Right lobe of liver (tissue), 6 donors: ENCODE data around the gene ZNF451. TPM values are rescaled to one million over a fixed set of nuclear protein-coding genes. Genes with fewer than 3 reads are reported as not detected.
A peak's percentile ranks its signal among the peaks of the same experiment; 100 is the strongest.

Source experiments
- ATAC-seq, 4 donors: fragments of 200-7000 bp; cut with Tn5 transposase; one replicate each; pipeline ENCODE4 v1.9.1; 2020; ENCODE audit warnings: mild to moderate bottlenecking in 4 of 4, moderate library complexity in 4 of 4
- DNase-seq, 3 donors: peaks; one replicate each; pipeline ENCODE4 v3.0.0-alpha.2; 2020
- H3K27ac ChIP-seq, 3 donors: fragments of 200-600 bp; one replicate each; pipeline ENCODE4 v1.8.0; 2022
- H3K27me3 ChIP-seq, 2 donors: fragments of 200-600 bp; one replicate each; pipeline ENCODE4 v1.8.0; 2022
- H3K36me3 ChIP-seq, 4 donors: fragments of 200-600 bp; sonication (generic) in 1 of 4; one replicate each; pipeline versions ENCODE4 v1.5.1 to v1.8.0; 2017 to 2022; ENCODE audit warnings: control low read depth in 1 of 4
- H3K4me1 ChIP-seq, 4 donors: fragments of 200-600 bp; sonication (generic) in 1 of 4; one replicate each; pipeline versions ENCODE4 v1.5.1 to v1.8.0; 2017 to 2022; ENCODE audit warnings: control low read depth in 1 of 4
- H3K4me3 ChIP-seq, 3 donors: fragments of 200-600 bp; one replicate each; pipeline ENCODE4 v1.8.0; 2022
- H3K9me3 ChIP-seq, 4 donors: fragments of 200-600 bp; sonication (generic) in 1 of 4; one replicate each; pipeline versions ENCODE4 v1.5.1 to v1.8.0; 2017 to 2022; ENCODE audit warnings: control low read depth in 1 of 4
- CTCF ChIP-seq, 4 donors: fragments of 200-600 bp in 3 of 4; fragments of 450-650 bp in 1 of 4; IDR thresholded peaks; one replicate each; pipeline versions ENCODE4 v1.5.1 to v1.8.0; 2016 to 2022; ENCODE audit warnings: antibody characterized with exemption in 4 of 4, mild to moderate bottlenecking in 2 of 4
- POLR2A ChIP-seq: fragments of 450-650 bp; IDR thresholded peaks from one replicate; pipeline ENCODE4 v1.6.1; 2017; ENCODE audit warnings: antibody characterized with exemption, mild to moderate bottlenecking
- WGBS: methylation state at CpG from one replicate; pipeline ENCODE4 v1.1.6; 2018; ENCODE audit warnings: low coverage, low lambda C conversion rate; ENCODE audit not compliant: insufficient coverage; ENCODE audit errors: missing lambda C conversion rate; 5-methylcytosine and 5-hydroxymethylcytosine counted together
- intact Hi-C, 2 donors: fragments of 100-400 bp; cut with DNase I; formaldehyde crosslinking; loops; one replicate each; pipeline versions ENCODE4 v1.11.2 to v1.14.1; 2022
- total RNA-seq, 6 experiments: library from RNA; depleted of rRNA in 2 of 6; stranded (reverse); fragments of >200 nt in 2 of 6; fragmentation: NEBNext Ultra II Directional in 3 of 6; extraction: Animal tissue kit (Norgen Biotek cat#: 25700) in 3 of 6; gene quantifications; one replicate each; pipeline versions ENCODE4 v1.1.0 to v1.2.4, GENCODE V29; 2016 to 2023
- donor health status: DM: no; HTN: yes; CAD: no.
- donor health status: DM: no; HTN: no; CAD: no.
- donor health status: DM: no; HTN: no; CAD: no.
- donor health status: DM: no; HTN: yes; CAD: no.
- donor health status: DM: no; HTN: yes; CAD: no.

The ZNF451 gene
- total RNA-seq, 6 experiments from 2014 or later, result 14.4 to 24.9 (median 19.1) TPM

DNA sequence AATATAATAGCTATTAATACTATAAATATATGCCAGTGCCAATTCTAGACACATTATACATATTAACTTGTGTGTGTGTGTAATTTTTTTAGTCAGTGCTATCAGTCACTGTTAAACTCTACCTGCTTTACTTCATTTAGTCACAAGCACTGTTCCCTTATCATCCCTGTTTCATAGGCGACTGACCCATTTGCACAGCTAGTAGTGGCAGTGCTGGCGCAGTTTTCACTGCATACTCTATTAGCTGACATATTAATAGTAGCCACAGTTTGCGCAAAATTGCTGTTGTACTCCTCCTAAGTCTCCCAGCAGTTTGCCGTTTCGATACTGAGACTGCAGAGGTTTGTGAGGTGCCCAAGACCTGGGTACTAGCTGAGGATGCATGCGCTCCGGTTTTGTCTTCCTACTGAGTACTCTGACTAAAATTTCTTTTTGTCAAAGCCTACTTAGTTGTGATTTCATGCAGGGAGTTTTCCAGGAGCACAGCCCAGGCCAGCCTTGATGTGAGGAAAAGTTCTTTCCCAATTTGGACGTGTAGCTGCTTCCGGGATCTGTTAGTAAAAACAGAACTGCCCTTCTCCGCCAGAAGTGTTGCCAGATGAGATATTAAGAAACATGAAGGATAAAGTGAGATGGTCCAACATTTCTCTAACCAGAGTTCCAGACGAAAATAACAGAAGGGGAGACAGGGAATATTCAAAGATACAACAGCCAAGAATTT is 87.7 kb downstream of the ZNF451 start:
- no peaks in the 10 kb centered on the region for H3K9me3 ChIP-seq
- intact Hi-C loops, result no loop called here
- no peak overlapping the region for H3K27ac ChIP-seq
- WGBS, result 83% methylated on average over 11 of the region's 11 CpGs
- peaks cover 0 to 14% (median 0%) of the 10 kb centered on the region in 4 donors for H3K4me1 ChIP-seq
- no peaks in the 10 kb centered on the region for H3K27me3 ChIP-seq
- ATAC-seq, result no peak
- no peak for TF ChIP-seq POLR2A
- no peak for TF ChIP-seq CTCF (IDR thresholded peaks at IDR 0.05)
- DNase-seq, result no peak
- no peak overlapping the region for H3K4me3 ChIP-seq
- H3K36me3 ChIP-seq, result peaks cover 0 to 1% (median under 1%) of the 10 kb centered on the region in 4 donors

DNA sequence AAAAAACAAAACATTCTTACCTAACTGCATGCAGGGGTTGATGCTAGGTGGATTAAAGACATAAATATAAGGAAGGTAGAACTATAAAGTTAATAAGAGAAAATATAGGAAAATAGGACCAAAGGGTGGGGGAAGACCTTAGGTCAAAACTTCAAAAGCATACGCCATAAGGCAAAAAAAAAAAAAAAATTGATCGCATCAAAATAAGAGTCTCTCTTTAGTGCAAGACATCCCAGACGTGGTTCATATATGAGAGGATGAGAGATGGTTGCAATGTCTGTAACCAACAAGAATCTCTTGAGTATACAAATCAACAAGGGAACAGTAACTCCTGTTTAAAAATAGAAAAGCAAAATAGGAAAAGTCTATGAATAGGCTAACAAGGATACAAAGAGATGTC is 90.6 kb downstream of the ZNF451 start:
- H3K27ac ChIP-seq, result no peak overlapping the region
- H3K36me3 ChIP-seq, result peaks cover 0 to 22% (median 4%) of the 10 kb centered on the region in 4 donors
- 92% methylated on average over 3 of the region's 3 CpGs for WGBS
- ATAC-seq (no peak), DNase-seq (no peak)
- no peak for TF ChIP-seq CTCF (IDR thresholded peaks at IDR 0.05)
- no peak for TF ChIP-seq POLR2A
- H3K9me3 ChIP-seq, result no peaks in the 10 kb centered on the region
- H3K4me1 ChIP-seq, result peaks cover 0 to 6% (median 0%) of the 10 kb centered on the region in 4 donors
- intact Hi-C loops, result no loop called here
- H3K27me3 ChIP-seq, result no peaks in the 10 kb centered on the region
- no peak overlapping the region for H3K4me3 ChIP-seq

DNA sequence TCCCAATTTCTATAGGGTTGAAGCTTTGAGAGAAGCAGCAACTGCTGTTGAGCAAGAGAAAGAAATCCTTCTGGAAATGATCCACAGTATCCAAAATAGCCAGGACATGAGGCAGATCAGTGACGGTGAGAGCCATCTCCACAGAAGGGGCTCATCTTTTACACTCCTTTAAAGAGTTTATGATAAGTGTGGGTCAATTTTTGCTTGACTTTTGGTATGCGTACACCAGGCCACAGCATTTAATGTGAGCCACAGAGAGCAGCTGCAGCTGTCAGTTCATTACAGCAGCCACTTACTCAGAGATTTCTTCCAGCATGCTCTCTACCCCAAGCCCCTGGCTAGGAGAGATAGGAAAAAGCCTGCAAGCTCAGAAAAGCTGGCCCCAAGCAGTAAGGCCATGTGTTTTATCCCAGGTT is 92.0 kb downstream of the ZNF451 start:
- H3K9me3 ChIP-seq, result no peaks in the 10 kb centered on the region
- H3K4me1 ChIP-seq, result peaks cover 0 to 6% (median 0%) of the 10 kb centered on the region in 4 donors
- DNase-seq, result no peak
- intact Hi-C loops, result no loop called here
- WGBS, result no CpG with 5 or more reads among the region's 2 CpGs
- H3K27ac ChIP-seq, result no peak overlapping the region
- no peak for TF ChIP-seq POLR2A
- H3K4me3 ChIP-seq, result no peak overlapping the region
- H3K36me3 ChIP-seq, result peaks cover 0 to 22% (median 4%) of the 10 kb centered on the region in 4 donors
- no peak for ATAC-seq
- no peaks in the 10 kb centered on the region for H3K27me3 ChIP-seq

- DNase-seq (no peak), ATAC-seq (no peak)
- Histone ChIP-seq H3K4me1 (peaks cover 0 to 6% (median 0%) of the 10 kb centered on the region in 4 donors), H3K36me3 (peaks cover 0 to 22% (median 4%) of the 10 kb centered on the region in 4 donors), H3K4me3 (no peak overlapping the region), H3K9me3 (no peaks in the 10 kb centered on the region), H3K27me3 (no peaks in the 10 kb centered on the region), H3K27ac (no peak overlapping the region)
- no peak for TF ChIP-seq CTCF (IDR thresholded peaks at IDR 0.05)
- TF ChIP-seq POLR2A, result no peak
- intact Hi-C loops, result no loop called here
- WGBS, result 90% methylated on average over 2 of the region's 2 CpGs
Measured at GRCh38 chr6:57183336-57183735, 93.3 kb downstream of the ZNF451 start.

GRCh38 chr6:57190140-57190539 is 100.2 kb downstream of the ZNF451 start:
- peak in 1 of 4 donors; percentile 43 for ATAC-seq
- no peak for TF ChIP-seq POLR2A
- TF ChIP-seq CTCF (IDR thresholded peaks at IDR 0.05), result peak in 3 of 4 donors; percentile 25 to 31 (median 27)
- no peak for DNase-seq
- Histone ChIP-seq H3K27ac (no peak overlapping the region), H3K27me3 (no peaks in the 10 kb centered on the region), H3K4me3 (no peak overlapping the region), H3K36me3 (no peaks in the 10 kb centered on the region), H3K9me3 (no peaks in the 10 kb centered on the region), H3K4me1 (peaks cover 0 to 2% (median 0%) of the 10 kb centered on the region in 4 donors)
- intact Hi-C loops, result no loop called here
- 66% methylated on average over 2 of the region's 2 CpGs for WGBS
